ENCODE data around the gene ARMC8.

Gene ARMC8

GRCh38 chr3:138200424-138200823 lies 13.3 kb downstream of the ARMC8 start:
- no peak for DNase-seq

- no peak for DNase-seq
These were observed 16.0 kb downstream of the ARMC8 start for GRCh38 chr3:138202945-138203701.

- DNase-seq: no peak
These were observed 16.8 kb downstream of the ARMC8 start for GRCh38 chr3:138203938-138204337.

- DNase-seq: no peak
These were observed 18.4 kb downstream of the ARMC8 start for GRCh38 chr3:138205527-138205926.

- DNase-seq: no peak
These were observed 19.1 kb downstream of the ARMC8 start for GRCh38 chr3:138206196-138206595.

GRCh38 chr3:138210528-138210927 lies 23.4 kb downstream of the ARMC8 start:
- DNase-seq: no peak

- DNase-seq: no peak
These were observed 26.4 kb downstream of the ARMC8 start for GRCh38 chr3:138213398-138214085.

- DNase-seq: no peak
These were observed 32.2 kb downstream of the ARMC8 start for GRCh38 chr3:138219255-138219654.

- DNase-seq: no peak
These were observed 33.1 kb downstream of the ARMC8 start for GRCh38 chr3:138220242-138220641.

GRCh38 chr3:138220788-138221187 lies 33.7 kb downstream of the ARMC8 start:
- DNase-seq: no peak

- no peak for DNase-seq
These were observed 35.2 kb downstream of the ARMC8 start for GRCh38 chr3:138222131-138222941.

- DNase-seq: no peak
These were observed 35.8 kb downstream of the ARMC8 start for GRCh38 chr3:138222942-138223287.

GRCh38 chr3:138227650-138228049 lies 40.5 kb downstream of the ARMC8 start:
- DNase-seq: no peak

- DNase-seq: no peak
These were observed 43.4 kb downstream of the ARMC8 start for GRCh38 chr3:138230525-138230924.

GRCh38 chr3:138232705-138233364 lies 45.7 kb downstream of the ARMC8 start:
- no peak for DNase-seq

- DNase-seq: no peak
These were observed 47.5 kb downstream of the ARMC8 start for GRCh38 chr3:138234401-138235179.

GRCh38 chr3:138238711-138239110 lies 51.6 kb downstream of the ARMC8 start:
- no peak for DNase-seq

GRCh38 chr3:138241061-138241460 lies 54.0 kb downstream of the ARMC8 start:
- no peak for DNase-seq

- DNase-seq: no peak
These were observed 54.6 kb downstream of the ARMC8 start for GRCh38 chr3:138241676-138242075.

- DNase-seq: no peak
These were observed 55.4 kb downstream of the ARMC8 start for GRCh38 chr3:138242466-138242865.

GRCh38 chr3:138245026-138245425 lies 57.9 kb downstream of the ARMC8 start:
- DNase-seq: no peak

- DNase-seq: no peak
These were observed 62.5 kb downstream of the ARMC8 start for GRCh38 chr3:138249636-138250035.

All from activated naive CD4-positive, alpha-beta T cell (primary cell).